ENCODE measurements around the gene RGMB.

The RGMB gene

DNA sequence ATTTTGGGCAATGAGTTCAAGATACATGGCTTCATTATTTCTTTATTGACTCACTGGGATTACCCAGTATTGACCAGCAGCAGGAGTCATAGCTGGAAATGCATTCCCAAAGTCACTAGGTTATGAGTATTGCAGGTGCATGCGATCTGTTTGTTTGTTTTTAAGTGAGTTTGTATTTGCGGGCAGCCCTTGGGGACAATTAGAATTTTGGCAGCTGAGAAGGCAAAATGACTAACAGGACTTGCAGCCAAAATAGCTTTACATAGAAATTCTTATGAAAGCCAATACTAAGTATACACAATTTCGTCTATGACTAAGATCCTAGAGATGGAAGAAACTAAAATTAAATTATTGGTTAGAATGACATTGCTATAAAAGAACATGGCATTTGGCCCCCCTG lies 18.1 kb upstream of the RGMB start:
- no peak for TF ChIP-seq CTCF (IDR thresholded peaks at IDR 0.05; ENCODE audit: control insufficient read depth, insufficient read depth, low read depth, low read length, missing control alignments)
- DNase-seq (ENCODE audit: low read depth) = no peak
- H3K4me3 ChIP-seq (ENCODE audit: control insufficient read depth, low read depth, low read length) = no peak overlapping the region

- no peak for DNase-seq (ENCODE audit: low read depth)
- H3K4me3 ChIP-seq (ENCODE audit: control insufficient read depth, low read depth, low read length) = no peak overlapping the region
- TF ChIP-seq CTCF (IDR thresholded peaks at IDR 0.05; ENCODE audit: control insufficient read depth, insufficient read depth, low read depth, low read length, missing control alignments) = no peak
These were observed 15.5 kb upstream of the RGMB start for GRCh38 chr5:98757978-98758377.

- TF ChIP-seq CTCF (IDR thresholded peaks at IDR 0.05; ENCODE audit: control insufficient read depth, insufficient read depth, low read depth, low read length, missing control alignments) = no peak
- H3K4me3 ChIP-seq (ENCODE audit: control insufficient read depth, low read depth, low read length) = no peak overlapping the region
- no peak for DNase-seq (ENCODE audit: low read depth)
These were observed 10.3 kb upstream of the RGMB start for GRCh38 chr5:98763001-98763630.

- no peak overlapping the region for H3K4me3 ChIP-seq (ENCODE audit: control insufficient read depth, low read depth, low read length)
- no peak for DNase-seq (ENCODE audit: low read depth)
- no peak for TF ChIP-seq CTCF (IDR thresholded peaks at IDR 0.05; ENCODE audit: control insufficient read depth, insufficient read depth, low read depth, low read length, missing control alignments)
These were observed 7.6 kb upstream of the RGMB start for GRCh38 chr5:98765815-98766214.

DNA sequence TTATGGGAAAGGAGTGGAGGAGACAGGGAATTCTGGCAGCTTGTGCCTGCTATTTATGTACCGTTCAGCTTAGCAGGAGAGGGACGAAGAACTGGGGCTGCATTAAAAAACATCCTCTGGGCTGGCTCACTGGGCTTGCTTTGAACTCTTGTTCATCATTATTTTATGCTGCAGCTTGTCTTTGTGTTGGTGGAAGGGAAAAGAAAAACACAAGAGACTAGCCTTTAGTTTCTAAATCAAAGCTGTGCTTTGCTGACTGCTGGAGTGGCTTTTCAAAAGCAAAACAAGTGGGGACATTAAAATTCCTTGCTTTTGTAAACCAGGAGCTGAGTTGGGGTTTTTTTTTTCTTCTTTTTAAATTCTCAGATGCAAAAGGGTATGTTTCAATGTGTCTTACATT lies 5.9 kb upstream of the RGMB start:
- TF ChIP-seq CTCF (IDR thresholded peaks at IDR 0.05; ENCODE audit: control insufficient read depth, insufficient read depth, low read depth, low read length, missing control alignments) = no peak
- no peak for DNase-seq (ENCODE audit: low read depth)
- no peak overlapping the region for H3K4me3 ChIP-seq (ENCODE audit: control insufficient read depth, low read depth, low read length)

GRCh38 chr5:98768160-98768959 lies 5.1 kb upstream of the RGMB start:
- peak overlapping the region; percentile 97 for H3K4me3 ChIP-seq (ENCODE audit: control insufficient read depth, low read depth, low read length)
- TF ChIP-seq CTCF (IDR thresholded peaks at IDR 0.05; ENCODE audit: control insufficient read depth, insufficient read depth, low read depth, low read length, missing control alignments) = peak; percentile 97
- no peak for DNase-seq (ENCODE audit: low read depth)
